A673 (cell line): Measurements from ENCODE around the gene CHCHD3.
"Not testable (repeated sequence)": the region's sequence is repeated elsewhere in the genome, so short reads cannot be mapped to it uniquely, and the experiment has no call there.

Experiments
- CTCF ChIP-seq: fragments of 300-800, 200-600 bp; sonication (generic); conservative IDR thresholded peaks from 2 replicates; pipeline ENCODE4 v1.5.1; 2017; ENCODE audit warnings: low read depth, mild to moderate bottlenecking, antibody characterized with exemption, low read length, moderate library complexity, mixed read lengths
- EZH2 ChIP-seq: fragments of 200-600 bp; sonication (generic); IDR thresholded peaks from 2 replicates; pipeline ENCODE4 v1.6.1; 2017; ENCODE audit warnings: borderline replicate concordance, low read depth, mild to moderate bottlenecking, mixed read lengths, antibody characterized with exemption, low read length; ENCODE audit not compliant: poor library complexity, severe bottlenecking

DNA sequence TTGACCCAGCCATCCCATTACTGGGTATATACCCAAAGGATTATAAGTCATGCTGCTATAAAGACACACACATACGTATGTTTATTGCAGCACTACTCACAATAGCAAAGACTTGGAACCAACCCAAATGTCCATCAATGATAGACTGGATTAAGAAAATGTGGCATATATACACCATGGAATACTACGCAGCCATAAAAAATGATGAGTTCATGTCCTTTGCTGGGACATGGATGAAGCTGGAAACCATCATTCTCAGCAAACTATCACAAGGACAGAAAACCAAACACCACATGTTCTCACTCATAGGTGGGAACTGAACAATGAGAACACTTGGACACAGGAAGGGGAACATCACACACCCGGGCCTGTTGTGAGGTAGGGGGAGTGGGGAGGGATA, 179.6 kb downstream of the CHCHD3 start:
- TF ChIP-seq CTCF, EZH2: not testable (repeated sequence)
